Measurements from ENCODE around the gene NCOA4.
"Not testable (repeated sequence)": the region's sequence is repeated elsewhere in the genome, so short reads cannot be mapped to it uniquely, and the experiment has no call there.

The NCOA4 gene

GRCh38 chr10:46069771-46070463 lies 39.5 kb upstream of the NCOA4 start:
- Histone ChIP-seq H3K9ac (no peak overlapping the region), H3K27me3 (no peaks in the 10 kb centered on the region), H4K20me1 (no peaks in the 10 kb centered on the region), H3K4me3 (no peak overlapping the region), H3K4me2 (no peak overlapping the region), H3K27ac (no peak overlapping the region), H3K4me1 (no peaks in the 10 kb centered on the region), H3K36me3 (no peaks in the 10 kb centered on the region), H3K9me3 (no peaks in the 10 kb centered on the region)
- no peak for TF ChIP-seq Cebpa-rat (IDR thresholded peaks at IDR 0.05)

GRCh38 chr10:46068905-46069304 lies 38.5 kb upstream of the NCOA4 start:
- Histone ChIP-seq H3K4me2 (no peak overlapping the region), H3K9me3 (no peaks in the 10 kb centered on the region), H4K20me1 (no peaks in the 10 kb centered on the region), H3K36me3 (no peaks in the 10 kb centered on the region), H3K27me3 (no peaks in the 10 kb centered on the region), H3K4me1 (no peaks in the 10 kb centered on the region), H3K27ac (no peak overlapping the region), H3K9ac (no peak overlapping the region), H3K4me3 (no peak overlapping the region)
- no peak for TF ChIP-seq Cebpa-rat (IDR thresholded peaks at IDR 0.05)

GRCh38 chr10:46068117-46068516 lies 37.7 kb upstream of the NCOA4 start:
- Histone ChIP-seq H4K20me1 (no peaks in the 10 kb centered on the region), H3K36me3 (no peaks in the 10 kb centered on the region), H3K27ac (no peak overlapping the region), H3K4me3 (no peak overlapping the region), H3K4me2 (no peak overlapping the region), H3K27me3 (no peaks in the 10 kb centered on the region), H3K4me1 (no peaks in the 10 kb centered on the region), H3K9me3 (no peaks in the 10 kb centered on the region), H3K9ac (no peak overlapping the region)
- no peak for TF ChIP-seq Cebpa-rat (IDR thresholded peaks at IDR 0.05)

GRCh38 chr10:46064269-46064817 lies 33.9 kb upstream of the NCOA4 start:
- Histone ChIP-seq H3K36me3 (no peaks in the 10 kb centered on the region), H3K9me3 (no peaks in the 10 kb centered on the region), H3K4me3 (no peak overlapping the region), H3K9ac (no peak overlapping the region), H3K4me2 (no peak overlapping the region), H3K27ac (no peak overlapping the region), H4K20me1 (no peaks in the 10 kb centered on the region), H3K27me3 (no peaks in the 10 kb centered on the region), H3K4me1 (no peaks in the 10 kb centered on the region)
- TF ChIP-seq Cebpa-rat (IDR thresholded peaks at IDR 0.05), result no peak

- H3K4me2 ChIP-seq, result no peak overlapping the region
- no peaks in the 10 kb centered on the region for H3K4me1 ChIP-seq
- H3K9ac ChIP-seq, result no peak overlapping the region
- no peak overlapping the region for H3K4me3 ChIP-seq
- H3K9me3 ChIP-seq, result no peaks in the 10 kb centered on the region
- no peaks in the 10 kb centered on the region for H4K20me1 ChIP-seq
- no peaks in the 10 kb centered on the region for H3K36me3 ChIP-seq
- H3K27ac ChIP-seq, result no peak overlapping the region
- no peaks in the 10 kb centered on the region for H3K27me3 ChIP-seq
- no peak for TF ChIP-seq Cebpa-rat (IDR thresholded peaks at IDR 0.05)
Observed at GRCh38 chr10:46062723-46063428, 32.5 kb upstream of the NCOA4 start.

GRCh38 chr10:46060706-46061105 lies 30.3 kb upstream of the NCOA4 start:
- Histone ChIP-seq H3K27ac (no peak overlapping the region), H4K20me1 (no peaks in the 10 kb centered on the region)

GRCh38 chr10:46057927-46058326 lies 27.5 kb upstream of the NCOA4 start:
- not testable (repeated sequence) for H3K27ac ChIP-seq, H3K27me3 ChIP-seq, H3K9ac ChIP-seq, H3K9me3 ChIP-seq, H4K20me1 ChIP-seq, H3K4me1 ChIP-seq, H3K4me3 ChIP-seq, H3K36me3 ChIP-seq, H3K4me2 ChIP-seq

More at GRCh38 chr10:46060706-46061105, 30.3 kb upstream of the NCOA4 start:
- H3K4me2 ChIP-seq, result no peak overlapping the region
- no peaks in the 10 kb centered on the region for H3K4me1 ChIP-seq
- no peak for TF ChIP-seq Cebpa-rat (IDR thresholded peaks at IDR 0.05)
- peaks cover 7% of the 10 kb centered on the region; the same call in 1 of the 2 replicates for H3K9me3 ChIP-seq
- H3K36me3 ChIP-seq, result no peaks in the 10 kb centered on the region
- no peaks in the 10 kb centered on the region for H3K27me3 ChIP-seq
- H3K9ac ChIP-seq, result no peak overlapping the region
- no peak overlapping the region for H3K4me3 ChIP-seq

- Histone ChIP-seq H3K4me1 (no peaks in the 10 kb centered on the region; the same call in 1 of the 2 replicates), H3K9ac (no peak overlapping the region), H3K4me2 (no peak overlapping the region), H3K27ac (no peak overlapping the region), H3K9me3 (peaks cover 7% of the 10 kb centered on the region; the same call in 1 of the 2 replicates), H3K27me3 (no peaks in the 10 kb centered on the region), H4K20me1 (no peaks in the 10 kb centered on the region), H3K36me3 (no peaks in the 10 kb centered on the region), H3K4me3 (no peak overlapping the region)
- no peak for TF ChIP-seq Cebpa-rat (IDR thresholded peaks at IDR 0.05)
Observed at GRCh38 chr10:46057038-46057437, 26.6 kb upstream of the NCOA4 start.

GRCh38 chr10:46055771-46056170 lies 25.3 kb upstream of the NCOA4 start:
- Histone ChIP-seq H3K9ac (no peak overlapping the region), H3K27me3 (no peaks in the 10 kb centered on the region), H3K9me3 (peaks cover 7% of the 10 kb centered on the region; the same call in 1 of the 2 replicates), H3K4me1 (peaks cover 4% of the 10 kb centered on the region; the same call in 1 of the 2 replicates), H4K20me1 (no peaks in the 10 kb centered on the region), H3K27ac (no peak overlapping the region), H3K4me2 (no peak overlapping the region), H3K36me3 (no peaks in the 10 kb centered on the region), H3K4me3 (no peak overlapping the region)
- TF ChIP-seq Cebpa-rat (IDR thresholded peaks at IDR 0.05), result no peak

Measured in BLaER1 (cell line).